ENCODE measurements around the gene TRIM17. TPM values are rescaled to one million over a fixed set of nuclear protein-coding genes. Genes with fewer than 3 reads are reported as not detected.

The TRIM17 gene
- total RNA-seq, 1 donor, result under 0.01 TPM

- Histone ChIP-seq H3K79me2 (ENCODE audit: insufficient read depth, low read length) (peaks cover 30% of the 10 kb centered on the region), H3K4me1 (ENCODE audit: insufficient read depth, low read length) (peaks cover 11% of the 10 kb centered on the region), H3K27me3 (ENCODE audit: insufficient read depth, low read length) (no peaks in the 10 kb centered on the region), H2AFZ (ENCODE audit: low read length) (no peak overlapping the region), H3K4me3 (ENCODE audit: insufficient read depth, low read length) (no peak overlapping the region), H3K9me3 (ENCODE audit: low read depth, low read length) (no peaks in the 10 kb centered on the region), H3K4me2 (ENCODE audit: insufficient read depth, low read length) (no peak overlapping the region), H3K36me3 (ENCODE audit: insufficient read depth, low read length) (peaks cover 44% of the 10 kb centered on the region), H4K20me1 (ENCODE audit: insufficient read depth, low read length) (peaks cover 28% of the 10 kb centered on the region), H3K27ac (ENCODE audit: low read depth, low read length) (no peak overlapping the region)
- peak; percentile 15 for DNase-seq (ENCODE audit: insufficient read length, low spot score, missing footprints)
- TF ChIP-seq CTCF (IDR thresholded peaks at IDR 0.05; ENCODE audit: extremely low read depth, low read depth, low read length), result no peak
Observed at GRCh38 chr1:228396770-228397662, 19.6 kb downstream of the TRIM17 start.

- Histone ChIP-seq H3K9me3 (ENCODE audit: low read depth, low read length) (no peaks in the 10 kb centered on the region), H3K36me3 (ENCODE audit: insufficient read depth, low read length) (peaks cover 36% of the 10 kb centered on the region), H3K27me3 (ENCODE audit: insufficient read depth, low read length) (no peaks in the 10 kb centered on the region)
Observed at GRCh38 chr1:228394571-228395394, 21.9 kb downstream of the TRIM17 start.

DNA sequence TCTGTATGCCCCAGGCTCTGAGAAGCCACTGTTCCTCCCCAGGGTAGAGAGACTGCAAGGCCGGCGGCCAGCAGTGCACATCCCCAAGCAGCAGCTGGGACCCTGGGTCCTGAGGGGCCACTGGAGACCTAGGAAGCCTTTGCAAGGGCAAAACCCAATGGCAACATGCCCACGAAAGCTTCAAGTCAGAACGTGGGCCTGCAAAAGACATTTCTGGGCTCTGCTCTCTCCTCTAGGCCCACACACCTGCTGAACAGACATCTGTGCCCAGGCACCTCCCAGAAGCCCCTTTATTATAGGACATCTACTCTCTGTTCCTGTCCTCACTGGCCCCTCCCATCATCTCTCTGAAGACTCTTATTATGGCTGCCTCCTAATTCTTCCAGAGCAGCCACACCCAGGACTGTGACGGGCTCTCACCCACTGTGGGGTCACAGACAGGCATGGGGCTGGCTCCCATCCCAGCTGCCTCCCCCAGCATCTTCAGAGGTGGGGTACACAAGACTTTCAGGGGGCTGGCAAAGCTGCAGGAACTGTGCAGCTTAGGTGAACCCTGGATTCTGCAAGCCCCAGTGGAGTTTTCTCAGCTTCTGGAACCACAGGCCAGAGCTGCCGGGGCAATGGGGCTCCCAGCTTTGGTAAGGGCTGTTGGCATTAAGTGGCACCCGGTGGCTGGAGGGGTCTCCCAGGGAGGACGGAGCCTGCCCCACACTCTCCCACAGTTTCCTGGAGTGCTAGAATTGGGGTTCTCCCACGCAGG lies 22.7 kb downstream of the TRIM17 start:
- Histone ChIP-seq H2AFZ (ENCODE audit: low read length) (no peak overlapping the region), H3K9me3 (ENCODE audit: low read depth, low read length) (no peaks in the 10 kb centered on the region), H3K4me2 (ENCODE audit: insufficient read depth, low read length) (no peak overlapping the region), H3K79me2 (ENCODE audit: insufficient read depth, low read length) (peaks cover 5% of the 10 kb centered on the region), H4K20me1 (ENCODE audit: insufficient read depth, low read length) (peaks cover 17% of the 10 kb centered on the region), H3K4me1 (ENCODE audit: insufficient read depth, low read length) (peaks cover 12% of the 10 kb centered on the region), H3K27me3 (ENCODE audit: insufficient read depth, low read length) (no peaks in the 10 kb centered on the region), H3K36me3 (ENCODE audit: insufficient read depth, low read length) (peaks cover 36% of the 10 kb centered on the region), H3K27ac (ENCODE audit: low read depth, low read length) (peak overlapping the region; percentile 12), H3K4me3 (ENCODE audit: insufficient read depth, low read length) (no peak overlapping the region)
- no peak for TF ChIP-seq CTCF (IDR thresholded peaks at IDR 0.05; ENCODE audit: extremely low read depth, low read depth, low read length)
- DNase-seq (ENCODE audit: insufficient read length, low spot score, missing footprints), result peak; percentile 51

More at GRCh38 chr1:228394571-228395394, 21.9 kb downstream of the TRIM17 start:
- no peak for TF ChIP-seq CTCF (IDR thresholded peaks at IDR 0.05; ENCODE audit: extremely low read depth, low read depth, low read length)
- H3K4me2 ChIP-seq (ENCODE audit: insufficient read depth, low read length), result no peak overlapping the region
- H2AFZ ChIP-seq (ENCODE audit: low read length), result no peak overlapping the region
- H3K4me1 ChIP-seq (ENCODE audit: insufficient read depth, low read length), result peaks cover 12% of the 10 kb centered on the region
- H4K20me1 ChIP-seq (ENCODE audit: insufficient read depth, low read length), result peaks cover 21% of the 10 kb centered on the region
- peak; percentile 51 for DNase-seq (ENCODE audit: insufficient read length, low spot score, missing footprints)
- H3K79me2 ChIP-seq (ENCODE audit: insufficient read depth, low read length), result peaks cover 9% of the 10 kb centered on the region
- H3K4me3 ChIP-seq (ENCODE audit: insufficient read depth, low read length), result no peak overlapping the region
- H3K27ac ChIP-seq (ENCODE audit: low read depth, low read length), result no peak overlapping the region
